B cell (primary cell): Measurements from ENCODE around the gene KRTAP5-10. TPM values are rescaled to one million over a fixed set of nuclear protein-coding genes. Genes with fewer than 3 reads are reported as not detected.
"Not testable (repeated sequence)": the region's sequence is repeated elsewhere in the genome, so short reads cannot be mapped to it uniquely, and the experiment has no call there.

Experiments used
- ATAC-seq: fragments of 200-7000 bp; cut with Tn5 transposase; one replicate; pipeline ENCODE4 v1.10.0; 2021; ENCODE audit warnings: low read depth, mild to moderate bottlenecking, moderate number of reproducible peaks, moderate library complexity
- CTCF ChIA-PET: fragments of 350-600 bp; sonication (Branson Sonifier 250); formaldehyde crosslinking; loops from one replicate; lab custom pipeline; 2021; ENCODE audit warnings: antibody characterized with exemption, inconsistent platforms; lab: Charles Lee
- POLR2A ChIA-PET: fragments of 350-600 bp; sonication (Branson Sonifier 250); formaldehyde crosslinking; loops from one replicate; lab custom pipeline; 2021; ENCODE audit warnings: antibody characterized with exemption; lab: Charles Lee
- DNase-seq: peaks from one replicate; pipeline ENCODE4 v3.0.0; 2013
- H2AFZ ChIP-seq: 2 replicates; pipeline ENCODE4 v1.6.1; 2012; ENCODE audit warnings: mild to moderate bottlenecking, low read depth, low read length; ENCODE audit not compliant: insufficient read depth, poor library complexity, severe bottlenecking
- H3K27ac ChIP-seq, 2 donors: 1 replicate in 1 of 2; 2 replicates in 1 of 2; pipeline ENCODE4 v1.5.1; 2012 to 2013; ENCODE audit warnings: low read length in 2 of 2, mild to moderate bottlenecking in 2 of 2, moderate library complexity in 1 of 2
- H3K27me3 ChIP-seq, 4 experiments: fragments of 200-600 bp in 1 of 4; sonication (generic) in 1 of 4; replicated peaks in 1 of 4; 1 replicate in 2 of 4; 2 replicates in 2 of 4; pipeline versions ENCODE4 v1.6.1 to v1.7.0; 2013 to 2016; ENCODE audit warnings: low read length in 3 of 4, mild to moderate bottlenecking in 2 of 4, mixed read lengths in 1 of 4, moderate library complexity in 1 of 4; ENCODE audit not compliant: insufficient read depth in 4 of 4, control insufficient read depth in 3 of 4; ENCODE audit errors: control extremely low read depth in 1 of 4
- H3K36me3 ChIP-seq, 2 experiments: replicated peaks in 1 of 2; 1 replicate in 1 of 2; 2 replicates in 1 of 2; pipeline versions ENCODE4 v1.6.1 to v1.7.1; 2013; ENCODE audit warnings: low read length in 1 of 2; ENCODE audit not compliant: insufficient read depth in 2 of 2, control insufficient read depth in 1 of 2; ENCODE audit errors: control extremely low read depth in 1 of 2, extremely low read depth in 1 of 2
- H3K4me1 ChIP-seq, 2 donors: fragments of 200-600 bp in 1 of 2; sonication (generic) in 1 of 2; 1 replicate in 1 of 2; 2 replicates in 1 of 2; pipeline versions ENCODE4 v1.5.1 to v1.6.1; 2013 to 2017; ENCODE audit warnings: low read length in 2 of 2; ENCODE audit not compliant: control insufficient read depth in 2 of 2, insufficient read depth in 2 of 2
- H3K4me2 ChIP-seq: replicated peaks from 2 replicates; pipeline ENCODE3; 2012; ENCODE audit warnings: mild to moderate bottlenecking, low read depth, low read length; ENCODE audit not compliant: poor library complexity, severe bottlenecking
- H3K4me3 ChIP-seq, 5 experiments: fragments of 200-600 bp in 1 of 5; sonication (generic) in 1 of 5; 1 replicate in 3 of 5; 2 replicates in 2 of 5; pipeline versions ENCODE4 v1.5.1 to v1.7.0; 2011 to 2016; ENCODE audit warnings: low read length in 4 of 5, mild to moderate bottlenecking in 4 of 5, low read depth in 2 of 5, control low read depth in 1 of 5, moderate library complexity in 1 of 5; ENCODE audit not compliant: insufficient read depth in 1 of 5; ENCODE audit errors: control extremely low read depth in 1 of 5, extremely low read depth in 1 of 5
- H3K79me2 ChIP-seq: fragments of 200-600 bp; sonication (generic); one replicate; pipeline ENCODE4 v1.6.0; 2016; ENCODE audit warnings: low read length; ENCODE audit not compliant: control insufficient read depth, insufficient read depth
- H3K9ac ChIP-seq: fragments of 200-600 bp; sonication (generic); 2 replicates; pipeline ENCODE4 v1.6.1; 2017; ENCODE audit warnings: mild to moderate bottlenecking, low read length, moderate library complexity
- H3K9me3 ChIP-seq, 3 donors: one replicate each; pipeline versions ENCODE4 v1.6.1 to v1.7.1; 2013; ENCODE audit warnings: low read length in 2 of 3; ENCODE audit not compliant: control insufficient read depth in 2 of 3, insufficient read depth in 1 of 3; ENCODE audit errors: control extremely low read depth in 1 of 3
- H4K20me1 ChIP-seq: 2 replicates; pipeline ENCODE4 v1.6.0; 2012; ENCODE audit warnings: mild to moderate bottlenecking, low read length; ENCODE audit not compliant: insufficient read depth, control insufficient read depth, poor library complexity, severe bottlenecking
- H3K27ac Mint-ChIP-seq: one replicate; pipeline ENCODE4 v1.8.0; 2021; ENCODE audit warnings: mixed read lengths
- H3K27me3 Mint-ChIP-seq: one replicate; pipeline ENCODE4 v1.8.0; 2021; ENCODE audit warnings: mixed read lengths
- H3K4me1 Mint-ChIP-seq: one replicate; pipeline ENCODE4 v1.8.0; 2021; ENCODE audit warnings: mixed read lengths
- H3K4me3 Mint-ChIP-seq: one replicate; pipeline ENCODE4 v1.8.0; 2021; ENCODE audit warnings: mixed read lengths
- H3K9me3 Mint-ChIP-seq: one replicate; pipeline ENCODE4 v1.8.0; 2022; ENCODE audit warnings: mixed read lengths; ENCODE audit not compliant: insufficient read depth
- WGBS: methylation state at CpG from one replicate; pipeline ENCODE4 v1.1.5; 2013; ENCODE audit warnings: missing lambda C conversion rate; ENCODE audit not compliant: insufficient coverage; 5-methylcytosine and 5-hydroxymethylcytosine counted together
- intact Hi-C: fragments of 100-400 bp; cut with micrococcal nuclease; formaldehyde crosslinking; loops from one replicate; pipeline ENCODE4 v1.10.0; 2022
- polyA plus RNA-seq: library from polyadenylated mRNA; depleted of rRNA; stranded (reverse); fragments of >200 nt; gene quantifications from 2 replicates; pipeline ENCODE4 v1.2.3, GENCODE V29; 2012
- total RNA-seq, 2 donors: library from RNA; stranded (reverse); fragments of 120-200 nt in 1 of 2; gene quantifications; 1 replicate in 1 of 2; 2 replicates in 1 of 2; pipeline versions ENCODE4 v1.2.3 to v1.2.4, GENCODE V29; 2013 to 2022

The KRTAP5-10 gene
- total and polyA plus RNA-seq, 2 donors (not counting 1 experiment from before 2014, with no cell fraction given), result not detected

- H3K4me3 ChIP-seq, H3K36me3 ChIP-seq, H3K9me3 ChIP-seq, H3K4me1 Mint-ChIP-seq, H3K27ac Mint-ChIP-seq, H3K27ac ChIP-seq, ATAC-seq, H3K79me2 ChIP-seq, H3K4me3 Mint-ChIP-seq, H3K9me3 Mint-ChIP-seq, H3K9ac ChIP-seq, H4K20me1 ChIP-seq, CTCF ChIA-PET, H2AFZ ChIP-seq, DNase-seq, POLR2A ChIA-PET, H3K4me2 ChIP-seq, intact Hi-C loops, H3K4me1 ChIP-seq: not testable (repeated sequence)
- H3K27me3 ChIP-seq, result peaks cover 0 to 14% (median 10%) of the 10 kb centered on the region in 4 experiments
- WGBS, result 80% methylated on average over 9 of the region's 21 CpGs
- peaks cover 35% of the 10 kb centered on the region for H3K27me3 Mint-ChIP-seq
Measured at GRCh38 chr11:71566626-71567599, 1.6 kb downstream of the KRTAP5-10 start.

DNA sequence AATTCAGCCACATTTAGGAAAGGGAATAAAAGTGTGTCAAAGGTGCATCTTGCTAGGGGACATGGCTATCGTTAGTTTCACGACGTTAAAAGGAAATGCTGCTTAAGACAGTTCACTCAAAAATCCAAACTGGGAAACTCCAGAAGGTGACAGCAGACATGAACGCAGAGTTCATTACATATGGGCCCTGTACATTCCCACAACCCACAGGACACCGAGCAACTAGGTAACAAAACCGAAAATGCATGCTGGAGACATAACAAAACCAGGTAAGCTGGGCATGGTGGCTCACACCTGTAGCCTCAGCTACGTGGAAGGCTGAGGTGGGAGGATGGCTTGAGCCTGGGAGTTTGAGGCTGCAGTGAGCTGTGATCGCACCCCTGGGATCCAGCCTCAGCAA lies 2.3 kb downstream of the KRTAP5-10 start:
- POLR2A ChIA-PET, result interaction anchor here (0.6 kb wide), 1 partner anchor 115 kb away, joined by 4 read pairs; the partner anchor contains the start of gene NADSYN1
- H4K20me1 ChIP-seq, H2AFZ ChIP-seq, H3K27ac ChIP-seq, H3K9ac ChIP-seq, H3K4me1 Mint-ChIP-seq, H3K27ac Mint-ChIP-seq, H3K4me3 Mint-ChIP-seq, H3K4me3 ChIP-seq, H3K9me3 Mint-ChIP-seq, H3K36me3 ChIP-seq, DNase-seq, CTCF ChIA-PET, H3K4me2 ChIP-seq, H3K9me3 ChIP-seq, intact Hi-C loops, H3K4me1 ChIP-seq, H3K79me2 ChIP-seq, ATAC-seq: not testable (repeated sequence)
- peaks cover 35% of the 10 kb centered on the region for H3K27me3 Mint-ChIP-seq
- 65% methylated on average over 2 of the region's 8 CpGs for WGBS
- H3K27me3 ChIP-seq, result peaks cover 0 to 14% (median 10%) of the 10 kb centered on the region in 4 experiments
